Measurements from ENCODE around the gene DDX20.

The DDX20 gene

GRCh38 chr1:111720977-111721786 is 34.5 kb upstream of the DDX20 start:
- Histone ChIP-seq H3K79me2 (no peaks in the 10 kb centered on the region), H3K4me2 (ENCODE audit: low read length) (no peak overlapping the region), H3K4me3 (ENCODE audit: low read depth, low read length) (no peak overlapping the region), H3K36me3 (ENCODE audit: control insufficient read depth, insufficient read depth, low read length) (no peaks in the 10 kb centered on the region), H3K9ac (no peak overlapping the region), H2AFZ (no peak overlapping the region), H3K4me1 (no peaks in the 10 kb centered on the region), H3K27ac (no peak overlapping the region), H3K9me3 (ENCODE audit: control insufficient read depth, low read length) (no peaks in the 10 kb centered on the region), H3K27me3 (ENCODE audit: control insufficient read depth, insufficient read depth, low read length) (no peaks in the 10 kb centered on the region)
- TF ChIP-seq CTCF (IDR thresholded peaks at IDR 0.05) = no peak

- no peak for TF ChIP-seq CTCF (IDR thresholded peaks at IDR 0.05)
Observed at GRCh38 chr1:111723091-111723806, 32.5 kb upstream of the DDX20 start.

GRCh38 chr1:111723871-111724270 is 31.8 kb upstream of the DDX20 start:
- no peaks in the 10 kb centered on the region for H3K4me1 ChIP-seq
- no peak for TF ChIP-seq CTCF (IDR thresholded peaks at IDR 0.05)
- H3K9me3 ChIP-seq (ENCODE audit: control insufficient read depth, low read length) = no peaks in the 10 kb centered on the region
- H3K27ac ChIP-seq = no peak overlapping the region
- no peaks in the 10 kb centered on the region for H3K27me3 ChIP-seq (ENCODE audit: control insufficient read depth, insufficient read depth, low read length)
- H2AFZ ChIP-seq = no peak overlapping the region
- no peak overlapping the region for H3K4me3 ChIP-seq (ENCODE audit: low read depth, low read length)
- no peak overlapping the region for H3K9ac ChIP-seq
- H3K36me3 ChIP-seq (ENCODE audit: control insufficient read depth, insufficient read depth, low read length) = no peaks in the 10 kb centered on the region
- no peaks in the 10 kb centered on the region for H3K79me2 ChIP-seq
- H3K4me2 ChIP-seq (ENCODE audit: low read length) = no peak overlapping the region

More at GRCh38 chr1:111723091-111723806, 32.5 kb upstream of the DDX20 start:
- no peak overlapping the region for H2AFZ ChIP-seq
- H3K9ac ChIP-seq = no peak overlapping the region
- no peak overlapping the region for H3K27ac ChIP-seq
- no peaks in the 10 kb centered on the region for H3K4me1 ChIP-seq
- no peaks in the 10 kb centered on the region for H3K9me3 ChIP-seq (ENCODE audit: control insufficient read depth, low read length)
- no peak overlapping the region for H3K4me2 ChIP-seq (ENCODE audit: low read length)
- no peaks in the 10 kb centered on the region for H3K79me2 ChIP-seq
- no peaks in the 10 kb centered on the region for H3K36me3 ChIP-seq (ENCODE audit: control insufficient read depth, insufficient read depth, low read length)
- H3K27me3 ChIP-seq (ENCODE audit: control insufficient read depth, insufficient read depth, low read length) = no peaks in the 10 kb centered on the region
- no peak overlapping the region for H3K4me3 ChIP-seq (ENCODE audit: low read depth, low read length)

- Histone ChIP-seq H3K4me2 (ENCODE audit: low read length) (no peak overlapping the region), H3K79me2 (no peaks in the 10 kb centered on the region), H3K4me3 (ENCODE audit: low read depth, low read length) (no peak overlapping the region), H3K4me1 (no peaks in the 10 kb centered on the region), H3K27me3 (ENCODE audit: control insufficient read depth, insufficient read depth, low read length) (no peaks in the 10 kb centered on the region), H3K36me3 (ENCODE audit: control insufficient read depth, insufficient read depth, low read length) (no peaks in the 10 kb centered on the region), H3K9me3 (ENCODE audit: control insufficient read depth, low read length) (no peaks in the 10 kb centered on the region), H2AFZ (no peak overlapping the region), H3K27ac (no peak overlapping the region), H3K9ac (no peak overlapping the region)
- TF ChIP-seq CTCF (IDR thresholded peaks at IDR 0.05) = no peak
Observed at GRCh38 chr1:111725192-111725591, 30.5 kb upstream of the DDX20 start.
